Common myeloid progenitor, CD34-positive (primary cell): ENCODE data around the gene JKAMP.

ENCODE experiments used
- CTCF ChIA-PET: fragments of 350-600 bp; sonication (Branson Sonifier 250); formaldehyde crosslinking; loops from one replicate; lab custom pipeline; 2021; ENCODE audit warnings: antibody characterized with exemption; lab: Charles Lee
- POLR2A ChIA-PET: fragments of 350-600 bp; sonication (Branson Sonifier 250); formaldehyde crosslinking; loops from one replicate; lab custom pipeline; 2021; ENCODE audit warnings: antibody characterized with exemption; lab: Charles Lee
- DNase-seq, 3 donors: peaks; one replicate each; pipeline versions ENCODE4 v3.0.0 to v3.0.0-alpha.2; 2013
- H3K27ac ChIP-seq, 2 experiments: 1 replicate in 1 of 2; 2 replicates in 1 of 2; pipeline ENCODE4 v1.7.0; 2013; ENCODE audit warnings: inconsistent platforms in 2 of 2, low read length in 2 of 2, mild to moderate bottlenecking in 2 of 2, low read depth in 1 of 2, moderate library complexity in 1 of 2; ENCODE audit not compliant: severe bottlenecking in 2 of 2, insufficient read depth in 1 of 2, poor library complexity in 1 of 2
- H3K27me3 ChIP-seq, 5 experiments: replicated peaks in 2 of 5; 1 replicate in 3 of 5; 2 replicates in 2 of 5; pipeline versions ENCODE4 v1.6.1 to v1.7.0; 2013; ENCODE audit warnings: low read length in 4 of 5, mild to moderate bottlenecking in 2 of 5, moderate library complexity in 2 of 5, inconsistent platforms in 1 of 5; ENCODE audit not compliant: insufficient read depth in 5 of 5, control insufficient read depth in 4 of 5
- H3K36me3 ChIP-seq, 4 experiments: 1 replicate in 2 of 4; 2 replicates in 2 of 4; pipeline versions ENCODE4 v1.6.1 to v1.7.0; 2013; ENCODE audit warnings: low read length in 3 of 4, control low read depth in 1 of 4, mild to moderate bottlenecking in 1 of 4; ENCODE audit not compliant: control insufficient read depth in 4 of 4, insufficient read depth in 4 of 4
- H3K4me1 ChIP-seq, 4 experiments: 1 replicate in 3 of 4; 2 replicates in 1 of 4; pipeline versions ENCODE4 v1.6.1 to v1.7.1; 2013; ENCODE audit warnings: low read length in 3 of 4, mild to moderate bottlenecking in 3 of 4, control low read depth in 1 of 4, inconsistent platforms in 1 of 4, moderate library complexity in 1 of 4; ENCODE audit not compliant: control insufficient read depth in 4 of 4, insufficient read depth in 4 of 4; ENCODE audit errors: control extremely low read depth in 1 of 4
- H3K4me3 ChIP-seq, 7 experiments: 1 replicate in 4 of 7; 2 replicates in 3 of 7; pipeline versions ENCODE4 v1.5.1 to v1.7.0; 2013; ENCODE audit warnings: mild to moderate bottlenecking in 7 of 7, low read length in 6 of 7, moderate library complexity in 6 of 7, inconsistent platforms in 2 of 7, low read depth in 2 of 7, control low read depth in 1 of 7; ENCODE audit not compliant: insufficient read depth in 4 of 7, control insufficient read depth in 1 of 7; ENCODE audit errors: extremely low read depth in 1 of 7
- H3K9me3 ChIP-seq, 5 experiments: 1 replicate in 4 of 5; 2 replicates in 1 of 5; pipeline versions ENCODE4 v1.6.1 to v1.7.1; 2013; ENCODE audit warnings: low read length in 4 of 5, mild to moderate bottlenecking in 2 of 5, inconsistent platforms in 1 of 5, low read depth in 1 of 5, moderate library complexity in 1 of 5; ENCODE audit not compliant: control insufficient read depth in 4 of 5, insufficient read depth in 2 of 5; ENCODE audit errors: control extremely low read depth in 1 of 5
- WGBS: methylation state at CpG from one replicate; pipeline ENCODE4 v1.1.5; 2013; ENCODE audit not compliant: insufficient coverage; 5-methylcytosine and 5-hydroxymethylcytosine counted together

The JKAMP gene

GRCh38 chr14:59480166-59480565 lies 4.2 kb upstream of the JKAMP start:
- H3K27ac ChIP-seq: peak overlapping the region in 1 of 2 experiments; percentile 1
- peaks cover 10 to 43% (median 29%) of the 10 kb centered on the region in 4 experiments for H3K4me1 ChIP-seq
- H3K4me3 ChIP-seq: peak overlapping the region in 1 of 7 experiments; percentile 26
- WGBS: 38% methylated on average over 1 of the region's 1 CpG
- DNase-seq: no peak
- H3K36me3 ChIP-seq: peaks cover 11 to 30% (median 25%) of the 10 kb centered on the region in 4 experiments
- H3K27me3 ChIP-seq: no peaks in the 10 kb centered on the region
- H3K9me3 ChIP-seq: no peaks in the 10 kb centered on the region
- ChIA-PET CTCF (interaction anchor here (1.6 to 3.3 kb wide), 2 partner anchors 11 to 17 kb away, joined by 5 to 15 read pairs; no protein-coding TSS in a partner anchor), POLR2A (no interaction called here)

- POLR2A ChIA-PET: interaction anchor here (0.6 kb wide), 1 partner anchor 215 kb away, joined by 7 read pairs; no protein-coding TSS in a partner anchor
- WGBS: no CpG with 5 or more reads among the region's 2 CpGs
- H3K4me1 ChIP-seq: peaks cover 20 to 55% (median 41%) of the 10 kb centered on the region in 4 experiments
- no peaks in the 10 kb centered on the region for H3K9me3 ChIP-seq
- peaks cover 6 to 18% (median 15%) of the 10 kb centered on the region in 4 experiments for H3K36me3 ChIP-seq
- DNase-seq: no peak
- CTCF ChIA-PET: no interaction called here
- H3K4me3 ChIP-seq: peak overlapping the region in 2 of 7 experiments; percentile 90 to 97
- H3K27ac ChIP-seq: no peak overlapping the region
- no peaks in the 10 kb centered on the region for H3K27me3 ChIP-seq
Measured at GRCh38 chr14:59481407-59481806, 2.9 kb upstream of the JKAMP start.

GRCh38 chr14:59481871-59482540 lies 2.3 kb upstream of the JKAMP start:
- Histone ChIP-seq H3K27me3 (no peaks in the 10 kb centered on the region), H3K4me1 (peaks cover 21 to 59% (median 43%) of the 10 kb centered on the region in 4 experiments), H3K9me3 (no peaks in the 10 kb centered on the region), H3K27ac (peak overlapping the region in 1 of 2 experiments; percentile 87), H3K36me3 (peaks cover 3 to 12% (median 10%) of the 10 kb centered on the region in 4 experiments), H3K4me3 (peak overlapping the region in 5 of 7 experiments; percentile 86 to 97 (median 91))
- no peak for DNase-seq
- 89% methylated on average over 2 of the region's 2 CpGs for WGBS
- ChIA-PET CTCF (interaction anchor here (0.6 to 3.4 kb wide), 8 partner anchors 11 to 826 kb away, joined by 3 to 26 read pairs (median 9); partner anchors contain the start of genes CCDC175 and GPR135), POLR2A (interaction anchor here (0.6 kb wide), 1 partner anchor 214 kb away, joined by 7 read pairs; no protein-coding TSS in a partner anchor)

GRCh38 chr14:59482541-59483331 lies 1.6 kb upstream of the JKAMP start:
- Histone ChIP-seq H3K9me3 (no peaks in the 10 kb centered on the region), H3K4me3 (peak overlapping the region in 6 of 7 experiments; percentile 86 to 97 (median 90)), H3K27me3 (no peaks in the 10 kb centered on the region), H3K36me3 (peaks cover 5 to 10% (median 7%) of the 10 kb centered on the region in 4 experiments), H3K27ac (peak overlapping the region in 1 of 2 experiments; percentile 87), H3K4me1 (peaks cover 21 to 59% (median 43%) of the 10 kb centered on the region in 4 experiments)
- 63% methylated on average over 3 of the region's 6 CpGs for WGBS
- DNase-seq: peak in 2 of 3 donors; percentile 50 to 54
- CTCF ChIA-PET: interaction anchor here (0.6 to 3.4 kb wide), 10 partner anchors 12 to 826 kb away, joined by 3 to 26 read pairs (median 9); partner anchors contain the start of genes CCDC175 and GPR135
- POLR2A ChIA-PET: no interaction called here

- POLR2A ChIA-PET: no interaction called here
Measured at GRCh38 chr14:59483363-59483762, 954 bp upstream of the JKAMP start.

GRCh38 chr14:59484639-59485175 lies 390 bp downstream of the JKAMP start:
- ChIA-PET CTCF (interaction anchor here (0.7 to 3.4 kb wide), 13 partner anchors 9 to 219 kb away, joined by 3 to 26 read pairs (median 7); partner anchors contain the start of genes CCDC175 and GPR135), POLR2A (no interaction called here)
- WGBS: 0% methylated on average over 28 of the region's 32 CpGs
- peak; percentile 62 to 91 (median 85) for DNase-seq
- Histone ChIP-seq H3K27ac (peak overlapping the region; percentile 66 to 87), H3K4me3 (peak overlapping the region; percentile 81 to 97 (median 90)), H3K36me3 (peaks cover 8 to 20% (median 14%) of the 10 kb centered on the region in 4 experiments), H3K27me3 (no peaks in the 10 kb centered on the region), H3K4me1 (peaks cover 21 to 66% (median 42%) of the 10 kb centered on the region in 4 experiments), H3K9me3 (no peaks in the 10 kb centered on the region)

More at GRCh38 chr14:59483363-59483762, 954 bp upstream of the JKAMP start:
- H3K4me3 ChIP-seq: peak overlapping the region; percentile 81 to 97 (median 90)
- H3K9me3 ChIP-seq: no peaks in the 10 kb centered on the region
- 3% methylated on average over 15 of the region's 16 CpGs for WGBS
- H3K36me3 ChIP-seq: peaks cover 6 to 13% (median 8%) of the 10 kb centered on the region in 4 experiments
- no peaks in the 10 kb centered on the region for H3K27me3 ChIP-seq
- peaks cover 21 to 62% (median 43%) of the 10 kb centered on the region in 4 experiments for H3K4me1 ChIP-seq
- CTCF ChIA-PET: interaction anchor here (0.6 to 3.4 kb wide), 12 partner anchors 8 to 94 kb away, joined by 3 to 26 read pairs (median 8); partner anchors contain the start of genes CCDC175 and GPR135
- DNase-seq: no peak
- peak overlapping the region; percentile 38 to 87 for H3K27ac ChIP-seq
